Mesothelial cell of epicardium (in vitro differentiated cells): ENCODE results near the gene AZU1. TPM values are rescaled to one million over a fixed set of nuclear protein-coding genes. Genes with fewer than 3 reads are reported as not detected.
"Not testable (repeated sequence)": the region's sequence is repeated elsewhere in the genome, so short reads cannot be mapped to it uniquely, and the experiment has no call there.

ENCODE experiments used
- DNase-seq, 2 experiments: peaks; one replicate each; pipeline ENCODE4 v3.0.0; 2021; ENCODE audit warnings: low spot score in 2 of 2; ENCODE audit not compliant: unreplicated experiment in 2 of 2
- H3K27ac Mint-ChIP-seq: 2 replicates; pipeline ENCODE4 v1.8.0; 2021; ENCODE audit warnings: mixed read lengths
- H3K27me3 Mint-ChIP-seq: 2 replicates; pipeline ENCODE4 v1.8.0; 2021; ENCODE audit warnings: low read depth, mixed read lengths
- H3K36me3 Mint-ChIP-seq: 2 replicates; pipeline ENCODE4 v1.8.0; 2021; ENCODE audit warnings: mixed read lengths
- H3K4me1 Mint-ChIP-seq: 2 replicates; pipeline ENCODE4 v1.8.0; 2021; ENCODE audit warnings: mixed read lengths
- H3K4me3 Mint-ChIP-seq: 2 replicates; pipeline ENCODE4 v1.8.0; 2021; ENCODE audit warnings: mild to moderate bottlenecking, moderate library complexity, mixed read lengths
- H3K9me3 Mint-ChIP-seq: 2 replicates; pipeline ENCODE4 v1.8.0; 2021; ENCODE audit warnings: mixed read lengths
- total RNA-seq: library from RNA; stranded (reverse); gene quantifications from 3 replicates; pipeline ENCODE4 v1.2.1, GENCODE V29; 2021
- TF ChIP-seq, protein P1 (sequence below): fragments of 200-600 bp; sonication (generic); IDR thresholded peaks from one replicate; pipeline ENCODE4 v1.5.0; 2021; ENCODE audit warnings: antibody characterized with exemption; ENCODE audit not compliant: unreplicated experiment

The AZU1 gene
- total RNA-seq, 1 donor from 2014 or later: 6.7 TPM

DNA sequence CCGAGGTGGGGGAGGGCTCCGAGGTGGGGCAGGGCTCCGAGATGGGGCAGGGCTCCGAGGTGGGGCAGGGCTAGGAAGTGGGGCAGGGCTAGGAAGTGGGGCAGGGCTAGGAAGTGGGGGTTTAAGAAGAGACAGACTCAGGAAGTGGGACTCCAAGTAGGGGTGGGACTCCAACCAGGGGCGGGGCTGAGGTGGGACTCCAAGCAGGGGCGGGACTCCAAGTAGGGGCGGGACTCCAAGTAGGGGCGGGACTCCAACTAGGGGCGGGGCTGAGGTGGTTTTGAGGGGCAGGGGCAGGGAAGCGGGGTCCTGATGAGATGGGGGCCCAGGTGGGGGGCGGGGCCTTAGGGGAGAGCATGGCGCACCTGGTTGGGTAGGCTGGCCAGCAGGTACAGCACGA, 45.4 kb downstream of the AZU1 start:
- no peaks in the 10 kb centered on the region for H3K9me3 Mint-ChIP-seq
- TF ChIP-seq, protein P1, sequence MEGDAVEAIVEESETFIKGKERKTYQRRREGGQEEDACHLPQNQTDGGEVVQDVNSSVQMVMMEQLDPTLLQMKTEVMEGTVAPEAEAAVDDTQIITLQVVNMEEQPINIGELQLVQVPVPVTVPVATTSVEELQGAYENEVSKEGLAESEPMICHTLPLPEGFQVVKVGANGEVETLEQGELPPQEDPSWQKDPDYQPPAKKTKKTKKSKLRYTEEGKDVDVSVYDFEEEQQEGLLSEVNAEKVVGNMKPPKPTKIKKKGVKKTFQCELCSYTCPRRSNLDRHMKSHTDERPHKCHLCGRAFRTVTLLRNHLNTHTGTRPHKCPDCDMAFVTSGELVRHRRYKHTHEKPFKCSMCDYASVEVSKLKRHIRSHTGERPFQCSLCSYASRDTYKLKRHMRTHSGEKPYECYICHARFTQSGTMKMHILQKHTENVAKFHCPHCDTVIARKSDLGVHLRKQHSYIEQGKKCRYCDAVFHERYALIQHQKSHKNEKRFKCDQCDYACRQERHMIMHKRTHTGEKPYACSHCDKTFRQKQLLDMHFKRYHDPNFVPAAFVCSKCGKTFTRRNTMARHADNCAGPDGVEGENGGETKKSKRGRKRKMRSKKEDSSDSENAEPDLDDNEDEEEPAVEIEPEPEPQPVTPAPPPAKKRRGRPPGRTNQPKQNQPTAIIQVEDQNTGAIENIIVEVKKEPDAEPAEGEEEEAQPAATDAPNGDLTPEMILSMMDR: no peak
- H3K27me3 Mint-ChIP-seq: peaks cover 2% of the 10 kb centered on the region
- no peak for DNase-seq
- H3K36me3 Mint-ChIP-seq: peaks cover 13% of the 10 kb centered on the region
- peaks cover 2% of the 10 kb centered on the region for H3K4me1 Mint-ChIP-seq
- H3K27ac Mint-ChIP-seq: no peak overlapping the region
- no peak overlapping the region for H3K4me3 Mint-ChIP-seq

DNA sequence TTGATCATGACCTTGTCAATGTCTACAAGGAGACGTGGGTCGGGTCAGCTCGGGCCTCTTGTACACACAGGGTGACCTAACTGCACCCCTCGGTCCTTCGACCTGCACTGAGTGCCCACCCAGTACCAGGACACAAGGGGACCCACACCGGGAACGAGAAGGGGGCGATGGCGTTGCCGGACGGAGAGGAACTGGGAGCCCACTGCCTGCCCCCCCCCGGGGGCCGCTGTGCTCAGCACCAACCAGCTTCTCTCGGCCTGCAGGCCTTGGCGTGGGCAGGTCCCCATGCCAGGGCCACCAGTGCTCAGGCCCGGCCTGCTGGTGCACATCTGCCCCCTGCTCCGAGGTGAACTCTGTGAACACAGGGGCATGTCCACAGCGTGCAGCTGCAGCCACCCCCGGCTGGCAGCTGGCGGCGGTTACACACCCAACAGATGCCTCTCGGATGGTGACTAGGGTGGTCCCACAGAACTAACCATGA, 46.0 kb downstream of the AZU1 start:
- peaks cover 11% of the 10 kb centered on the region for H3K36me3 Mint-ChIP-seq
- H3K27ac Mint-ChIP-seq: no peak overlapping the region
- peaks cover 2% of the 10 kb centered on the region for H3K27me3 Mint-ChIP-seq
- DNase-seq: no peak
- H3K9me3 Mint-ChIP-seq: no peaks in the 10 kb centered on the region
- TF ChIP-seq, protein P1: no peak
- peaks cover 2% of the 10 kb centered on the region for H3K4me1 Mint-ChIP-seq
- no peak overlapping the region for H3K4me3 Mint-ChIP-seq

DNA sequence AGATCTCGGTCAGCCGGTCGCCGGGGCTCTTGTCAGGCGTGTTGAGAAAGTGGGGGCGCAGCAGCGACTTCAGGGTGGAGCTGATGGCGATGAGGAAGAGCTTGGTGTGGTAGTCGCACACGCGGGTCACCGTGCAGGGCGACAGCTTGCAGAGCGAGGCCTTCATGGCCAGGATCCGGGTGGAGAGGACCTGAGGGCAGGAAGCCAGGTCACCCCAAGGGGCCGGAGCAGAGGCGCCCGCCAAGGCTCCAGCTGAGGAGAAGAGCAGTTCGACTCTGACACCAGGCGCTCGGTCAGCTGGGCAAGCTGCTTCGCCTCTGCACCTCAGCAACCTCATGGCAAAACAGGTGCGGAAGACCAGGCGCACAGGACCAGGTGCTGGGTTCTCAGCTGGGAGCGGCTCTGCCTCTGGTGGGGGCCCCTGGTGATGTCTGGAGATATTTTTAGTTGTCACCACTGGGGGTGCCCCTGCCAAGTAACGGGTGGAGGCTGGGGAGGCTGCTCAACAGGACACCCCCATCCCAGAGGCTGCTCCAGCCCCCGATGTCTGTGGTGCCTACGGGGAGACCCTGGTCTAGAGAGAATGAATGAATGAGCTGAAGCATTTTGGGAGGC, 47.7 kb downstream of the AZU1 start:
- H3K4me3 Mint-ChIP-seq: no peak overlapping the region
- no peaks in the 10 kb centered on the region for H3K9me3 Mint-ChIP-seq
- H3K4me1 Mint-ChIP-seq: peaks cover 2% of the 10 kb centered on the region
- no peak overlapping the region for H3K27ac Mint-ChIP-seq
- DNase-seq: no peak
- peaks cover 2% of the 10 kb centered on the region for H3K27me3 Mint-ChIP-seq
- TF ChIP-seq, protein P1: no peak
- H3K36me3 Mint-ChIP-seq: peaks cover 10% of the 10 kb centered on the region

DNA sequence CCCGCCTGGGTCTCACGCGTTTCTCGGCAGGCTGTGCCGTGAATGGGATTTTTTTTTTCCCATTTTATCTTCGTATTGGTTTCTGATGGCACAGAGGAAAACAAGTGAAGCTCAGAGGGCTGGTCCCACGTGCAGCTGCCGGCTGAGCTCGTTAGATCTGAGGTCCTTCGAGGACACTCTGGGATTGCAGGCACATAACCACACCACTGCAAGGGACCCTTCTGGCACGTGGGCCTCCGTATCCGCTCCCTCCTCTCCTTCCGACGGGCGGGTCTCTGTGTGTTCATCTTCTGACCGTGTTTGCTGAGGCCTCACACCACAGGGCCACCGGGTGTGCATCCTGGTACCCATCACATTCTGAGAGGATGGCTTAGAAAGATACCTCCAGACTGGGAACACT, 48.5 kb downstream of the AZU1 start:
- DNase-seq: no peak
- Mint-ChIP-seq H3K4me3 (no peak overlapping the region), H3K27me3 (peaks cover 2% of the 10 kb centered on the region), H3K9me3 (no peaks in the 10 kb centered on the region), H3K4me1 (peaks cover 2% of the 10 kb centered on the region), H3K36me3 (peaks cover 12% of the 10 kb centered on the region), H3K27ac (no peak overlapping the region)
- TF ChIP-seq, protein P1: no peak

DNA sequence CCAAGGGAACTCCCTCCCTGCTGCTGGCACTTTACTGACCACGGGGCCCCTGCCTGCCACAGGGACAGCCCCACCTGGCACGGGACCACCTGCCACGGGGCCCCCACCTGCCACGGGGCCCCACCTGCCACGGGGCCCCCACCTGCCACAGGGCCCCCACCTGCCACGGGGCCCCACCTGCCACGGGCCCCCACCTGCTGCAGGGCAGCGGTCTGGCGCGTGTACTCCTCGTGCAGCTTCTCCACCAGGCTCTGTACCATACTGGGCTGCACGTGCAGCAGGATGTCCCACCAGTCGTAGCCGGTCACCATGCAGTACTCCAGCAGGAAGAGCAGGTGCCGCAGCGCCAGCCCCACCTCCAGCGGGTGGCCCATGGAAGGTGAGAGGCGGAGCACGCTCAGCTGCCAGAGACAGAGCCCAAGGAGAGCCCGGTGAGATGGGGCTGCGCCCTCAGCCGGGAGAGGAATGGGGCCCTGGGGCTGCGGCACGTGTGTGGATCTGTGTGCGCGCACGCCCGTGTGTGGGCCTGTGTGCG, 49.2 kb downstream of the AZU1 start:
- H3K9me3 Mint-ChIP-seq: no peaks in the 10 kb centered on the region
- H3K36me3 Mint-ChIP-seq: peaks cover 18% of the 10 kb centered on the region
- no peaks in the 10 kb centered on the region for H3K27me3 Mint-ChIP-seq
- TF ChIP-seq, protein P1: no peak
- DNase-seq: no peak
- no peak overlapping the region for H3K27ac Mint-ChIP-seq
- no peak overlapping the region for H3K4me3 Mint-ChIP-seq
- H3K4me1 Mint-ChIP-seq: no peaks in the 10 kb centered on the region

DNA sequence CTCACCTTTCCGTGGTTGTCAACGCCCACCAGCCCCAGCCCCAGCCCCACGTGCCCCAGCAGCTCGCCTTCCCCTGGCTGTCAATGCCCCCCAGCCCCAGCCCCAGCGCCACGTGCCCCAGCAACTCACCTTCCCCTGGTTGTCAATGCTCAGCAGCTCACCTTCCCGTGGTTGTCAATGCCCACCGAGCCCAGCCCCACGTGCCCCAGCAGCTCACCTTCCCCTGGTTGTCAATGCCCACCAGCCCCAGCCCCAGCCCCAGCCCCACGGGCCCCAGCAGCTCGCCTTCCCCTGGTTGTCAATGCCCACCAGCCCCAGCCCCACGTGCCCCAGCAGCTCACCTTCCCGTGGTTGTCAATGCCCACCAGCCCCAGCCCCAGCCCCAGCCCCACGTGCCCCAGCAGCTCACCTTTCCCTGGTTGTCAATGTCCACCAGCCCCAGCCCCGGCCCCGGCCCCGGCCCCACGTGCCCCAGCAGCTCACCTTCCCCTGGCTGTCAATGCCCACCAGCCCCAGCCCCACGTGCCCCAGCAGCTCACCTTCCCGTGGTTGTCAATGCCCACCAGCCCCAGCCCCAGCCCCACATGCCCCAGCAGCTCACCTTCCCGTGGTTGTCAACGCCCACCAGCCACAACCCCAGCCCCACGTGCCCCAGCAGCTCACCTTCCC, 50.5 kb downstream of the AZU1 start:
- DNase-seq, H3K9me3 Mint-ChIP-seq, H3K4me1 Mint-ChIP-seq, H3K4me3 Mint-ChIP-seq, H3K27ac Mint-ChIP-seq, H3K27me3 Mint-ChIP-seq: not testable (repeated sequence)
- H3K36me3 Mint-ChIP-seq: peaks cover 26% of the 10 kb centered on the region

DNA sequence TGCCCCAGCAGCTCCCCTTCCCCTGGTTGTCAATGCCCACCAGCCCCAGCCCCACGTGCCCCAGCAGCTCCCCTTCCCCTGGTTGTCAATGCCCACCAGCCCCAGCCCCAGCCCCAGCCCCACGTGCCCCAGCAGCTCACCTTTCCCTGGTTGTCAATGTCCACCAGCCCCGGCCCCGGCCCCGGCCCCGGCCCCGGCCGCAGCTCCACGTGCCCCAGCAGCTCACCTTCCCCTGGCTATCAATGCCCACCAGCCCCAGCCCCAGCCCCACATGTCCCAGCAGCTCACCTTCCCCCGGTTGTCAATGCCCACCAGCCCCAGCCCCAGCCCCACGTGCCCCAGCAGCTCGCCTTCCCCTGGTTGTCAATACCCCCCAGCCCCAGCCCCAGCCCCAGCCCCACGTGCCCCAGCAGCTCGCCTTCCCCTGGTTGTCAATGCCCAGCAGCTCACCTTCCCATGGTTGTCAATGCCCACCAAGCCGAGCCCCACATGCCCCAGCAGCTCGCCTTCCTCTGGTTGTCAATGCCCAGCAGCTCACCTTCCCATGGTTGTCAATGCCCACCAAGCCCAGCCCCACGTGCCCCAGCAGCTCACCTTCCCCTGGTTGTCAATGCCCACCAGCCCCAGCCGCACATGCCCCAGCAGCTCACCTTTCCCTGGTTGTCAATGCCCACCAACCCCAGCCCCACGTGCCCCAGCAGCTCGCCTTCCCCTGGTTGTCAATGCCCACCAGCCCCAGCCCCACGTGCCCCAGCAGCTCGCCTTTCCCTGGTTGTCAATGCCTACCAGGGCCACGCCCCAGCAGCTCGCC, 51.3 kb downstream of the AZU1 start:
- H3K27me3 Mint-ChIP-seq, DNase-seq, H3K27ac Mint-ChIP-seq, H3K4me3 Mint-ChIP-seq, H3K4me1 Mint-ChIP-seq, H3K9me3 Mint-ChIP-seq: not testable (repeated sequence)
- peaks cover 26% of the 10 kb centered on the region for H3K36me3 Mint-ChIP-seq
